ENCODE measurements around the gene TRAP1. TPM values are rescaled to one million over a fixed set of nuclear protein-coding genes. Genes with fewer than 3 reads are reported as not detected.

The TRAP1 gene
- total RNA-seq, 4 donors from 2014 or later = 75.7 to 147 (median 116) TPM

- WGBS = 63% methylated on average over 3 of the region's 3 CpGs
- H3K27ac ChIP-seq = no peak overlapping the region
- no peak overlapping the region for H3K4me3 ChIP-seq
- no peaks in the 10 kb centered on the region for H3K27me3 ChIP-seq
- no peaks in the 10 kb centered on the region for H3K4me1 ChIP-seq
- TF ChIP-seq POLR2A (IDR thresholded peaks at IDR 0.05) (no peak), CTCF (IDR thresholded peaks at IDR 0.05) (no peak), POLR2AphosphoS5 (IDR thresholded peaks at IDR 0.05) (no peak), EP300 (IDR thresholded peaks at IDR 0.05) (no peak)
- DNase-seq (ENCODE audit: low spot score in 2 of 2) = no peak
- no peaks in the 10 kb centered on the region for H3K36me3 ChIP-seq
- H3K9me3 ChIP-seq = no peaks in the 10 kb centered on the region
These were observed 98.6 kb downstream of the TRAP1 start for GRCh38 chr16:3618769-3619141.

- Histone ChIP-seq H3K4me1 (peaks cover 24% of the 10 kb centered on the region), H3K9me3 (no peaks in the 10 kb centered on the region), H3K27ac (no peak overlapping the region), H3K27me3 (no peaks in the 10 kb centered on the region), H3K4me3 (peak overlapping the region; percentile 90), H3K36me3 (no peaks in the 10 kb centered on the region)
- TF ChIP-seq CTCF (IDR thresholded peaks at IDR 0.05) (no peak), POLR2A (IDR thresholded peaks at IDR 0.05) (no peak), POLR2AphosphoS5 (IDR thresholded peaks at IDR 0.05) (no peak), EP300 (IDR thresholded peaks at IDR 0.05) (no peak)
- DNase-seq (ENCODE audit: low spot score in 2 of 2) = peak in 1 of 2 donors; percentile 45
- WGBS = 70% methylated on average over 34 of the region's 34 CpGs
These were observed 104.5 kb downstream of the TRAP1 start for GRCh38 chr16:3612510-3613466.

DNA sequence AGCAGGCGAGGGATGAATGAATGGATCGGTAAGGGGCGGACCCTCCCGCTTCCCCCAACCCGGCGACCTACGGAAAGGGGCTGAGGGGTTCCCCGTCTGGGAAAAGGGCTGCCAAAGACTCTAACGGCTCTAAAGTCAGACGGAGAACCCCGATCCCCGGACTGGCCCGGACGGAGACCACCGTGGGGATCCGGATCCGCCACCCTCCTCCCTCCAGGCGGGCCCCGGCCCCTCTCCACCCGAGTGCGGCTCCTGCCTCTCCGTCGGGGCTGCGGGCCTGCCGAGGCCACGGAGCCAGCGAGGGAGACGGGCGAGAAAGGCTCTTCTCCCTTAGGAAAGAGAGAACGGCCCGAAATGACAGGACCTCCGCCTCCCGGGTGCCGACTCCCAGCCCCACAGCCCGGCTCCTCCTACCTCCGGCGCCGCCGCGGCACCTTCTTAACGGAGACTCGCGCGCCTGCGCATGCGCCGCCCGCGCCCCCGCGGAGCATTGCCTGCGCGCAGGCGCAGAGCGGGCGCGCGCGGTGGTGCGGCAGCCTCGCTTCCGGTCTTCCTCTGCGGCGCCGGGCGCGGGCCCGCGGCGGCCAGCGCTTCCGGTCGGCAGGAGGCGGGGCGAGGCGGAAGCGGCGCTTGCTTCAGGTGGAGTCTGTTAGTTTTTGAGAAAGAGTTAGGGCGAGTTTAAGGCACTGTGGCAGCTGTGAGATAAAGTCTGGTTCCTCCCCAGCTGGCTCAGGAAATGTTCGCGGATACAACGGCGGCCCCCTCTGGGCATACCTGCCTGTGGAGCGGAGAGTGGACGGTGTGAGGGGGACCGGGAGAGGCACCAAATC, 106.0 kb downstream of the TRAP1 start, which contains the start of gene SLX4:
SLX4 (minus strand) TSS at position 461 of the 830 bp plus-strand sequence. CDS start 2,642 bp downstream, outside the sequence.
- Histone ChIP-seq H3K4me1 (peaks cover 24% of the 10 kb centered on the region), H3K36me3 (no peaks in the 10 kb centered on the region), H3K27me3 (no peaks in the 10 kb centered on the region), H3K9me3 (no peaks in the 10 kb centered on the region), H3K4me3 (peak within 1 kb of the TSS; percentile 90), H3K27ac (peak within 1 kb of the TSS; percentile 68)
- TF ChIP-seq POLR2A (IDR thresholded peaks at IDR 0.05) = peak in 1 of 2 donors; percentile 34
- TF ChIP-seq CTCF (IDR thresholded peaks at IDR 0.05) = no peak
- TF ChIP-seq EP300 (IDR thresholded peaks at IDR 0.05) = no peak
- no peak for TF ChIP-seq POLR2AphosphoS5 (IDR thresholded peaks at IDR 0.05)
- peak; percentile 92 to 94 for DNase-seq (ENCODE audit: low spot score in 2 of 2)
- 0% methylated on average over 19 of the region's 86 CpGs for WGBS

DNA sequence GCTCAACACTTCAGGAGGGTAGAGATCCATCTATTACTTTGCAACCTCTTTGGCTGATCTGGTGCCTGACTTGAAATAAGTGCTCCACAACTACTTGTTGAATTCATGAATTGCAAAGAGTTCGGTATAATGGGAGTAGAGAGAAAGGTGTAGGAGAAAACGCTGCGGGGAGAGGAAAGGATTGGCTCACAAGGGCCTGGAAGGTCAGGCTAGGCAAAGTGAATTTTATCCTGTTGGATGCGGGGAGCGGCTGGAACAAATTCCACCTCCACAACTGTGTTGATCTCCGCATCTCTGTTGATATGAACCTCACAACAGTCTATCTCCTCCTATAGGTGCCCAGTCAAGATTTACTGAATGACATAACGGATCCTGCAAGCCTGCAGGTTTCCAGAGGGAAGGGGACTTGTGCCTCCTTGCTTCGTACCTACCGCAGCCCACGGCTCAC, 106.6 kb downstream of the TRAP1 start:
- H3K36me3 ChIP-seq = no peaks in the 10 kb centered on the region
- H3K4me3 ChIP-seq = peak overlapping the region; percentile 90
- peaks cover 24% of the 10 kb centered on the region for H3K4me1 ChIP-seq
- DNase-seq (ENCODE audit: low spot score in 2 of 2) = peak in 1 of 2 donors; percentile 28
- no peaks in the 10 kb centered on the region for H3K27me3 ChIP-seq
- WGBS = 2% methylated on average over 10 of the region's 10 CpGs
- no peak overlapping the region for H3K27ac ChIP-seq
- no peaks in the 10 kb centered on the region for H3K9me3 ChIP-seq
- no peak for TF ChIP-seq POLR2AphosphoS5 (IDR thresholded peaks at IDR 0.05)
- no peak for TF ChIP-seq POLR2A (IDR thresholded peaks at IDR 0.05)
- TF ChIP-seq CTCF (IDR thresholded peaks at IDR 0.05) = no peak
- TF ChIP-seq EP300 (IDR thresholded peaks at IDR 0.05) = no peak

Measured in suprapubic skin (tissue), 4 donors.